ENCODE data around the gene FMO5. TPM values are rescaled to one million over a fixed set of nuclear protein-coding genes. Genes with fewer than 3 reads are reported as not detected.

Gene FMO5
- total and polyA plus RNA-seq, 2 of the 13 experiments (the other 11 are each of a cell fraction or from before 2014, with no cell fraction given): 48.2 to 149 TPM

- TF ChIP-seq ZBTB40 (IDR thresholded peaks at IDR 0.05): no peak
- peak; percentile 26; the same call in 1 of the 2 replicates for TF ChIP-seq ZBTB40 (CRISPR knock-in tag; IDR thresholded peaks at IDR 0.05)
- 0 out of 2 replicates have a peak, but pooled peaks have one; percentile 28 for TF ChIP-seq ZNF605 (CRISPR knock-in tag; IDR thresholded peaks at IDR 0.05)
- TF ChIP-seq ISL2 (CRISPR knock-in tag; IDR thresholded peaks at IDR 0.05): peak; percentile 87
- TF ChIP-seq NCOA2 (CRISPR knock-in tag; IDR thresholded peaks at IDR 0.05): peak; percentile 88; the same call in 1 of the 2 replicates
- TF ChIP-seq FOXC1 (CRISPR knock-in tag; IDR thresholded peaks at IDR 0.05; ENCODE audit: borderline replicate concordance): no peak
- peak; percentile 43; the same call in 1 of the 2 replicates for TF ChIP-seq HDAC1 (CRISPR knock-in tag; IDR thresholded peaks at IDR 0.05)
- TF ChIP-seq, protein P1, sequence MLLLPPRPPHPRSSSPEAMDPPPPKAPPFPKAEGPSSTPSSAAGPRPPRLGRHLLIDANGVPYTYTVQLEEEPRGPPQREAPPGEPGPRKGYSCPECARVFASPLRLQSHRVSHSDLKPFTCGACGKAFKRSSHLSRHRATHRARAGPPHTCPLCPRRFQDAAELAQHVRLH (CRISPR knock-in tag; IDR thresholded peaks at IDR 0.05; ENCODE audit: borderline replicate concordance, low read depth): peak; percentile 50; the same call in 1 of the 2 replicates
Measured at GRCh38 chr1:147238925-147239820, 14.0 kb upstream of the FMO5 start (continued).

Measured in HepG2 (cell line).